ENCODE data around the gene LHFPL3. TPM values are rescaled to one million over a fixed set of nuclear protein-coding genes. Genes with fewer than 3 reads are reported as not detected.
"Not testable (repeated sequence)": the region's sequence is repeated elsewhere in the genome, so short reads cannot be mapped to it uniquely, and the experiment has no call there.

Gene LHFPL3
- total RNA-seq, 1 experiment from 2014 or later: not detected

GRCh38 chr7:104551226-104551625, 222.8 kb downstream of the LHFPL3 start:
- CTCF ChIA-PET: no interaction called here

GRCh38 chr7:104552102-104552501, 223.7 kb downstream of the LHFPL3 start:
- BruUV-seq (replicated peaks): no TSS peak
- Histone ChIP-seq H3K27ac (no peak overlapping the region), H4K20me1 (ENCODE audit: insufficient read depth) (no peaks in the 10 kb centered on the region), H3K4me1 (replicated peaks; ENCODE audit: insufficient read depth) (no peaks in the 10 kb centered on the region), H3K79me2 (ENCODE audit: low read depth) (no peaks in the 10 kb centered on the region), H3K4me2 (no peak overlapping the region), H2AFZ (no peak overlapping the region), H3K27me3 (ENCODE audit: insufficient read depth, low read depth) (no peaks in the 10 kb centered on the region), H3K9me3 (ENCODE audit: insufficient read depth, low read depth) (no peaks in the 10 kb centered on the region), H3K4me3 (no peak overlapping the region), H3F3A (ENCODE audit: insufficient read depth, low read depth) (no peaks in the 10 kb centered on the region), H3K9me2 (ENCODE audit: insufficient read depth) (no peaks in the 10 kb centered on the region), H3K36me3 (ENCODE audit: low read depth) (no peaks in the 10 kb centered on the region)
- peak in 1 of 2 experiments; percentile 35 for DNase-seq
- CTCF ChIA-PET: no interaction called here
- no peak for TF ChIP-seq CTCF (conservative IDR thresholded peaks at IDR 0.05)
- TF ChIP-seq EZH2 (IDR thresholded peaks at IDR 0.05; ENCODE audit: low read depth): no peak
- intact Hi-C loops (cut with micrococcal nuclease; ENCODE audit: unreplicated experiment): no loop called here
- POLR2A ChIA-PET (ENCODE audit: unreplicated experiment): no interaction called here

More at GRCh38 chr7:104551226-104551625, 222.8 kb downstream of the LHFPL3 start:
- BruUV-seq (replicated peaks): no TSS peak
- intact Hi-C loops (cut with micrococcal nuclease; ENCODE audit: unreplicated experiment): no loop called here
- no peaks in the 10 kb centered on the region for H3K79me2 ChIP-seq (ENCODE audit: low read depth)
- H3K27ac ChIP-seq: no peak overlapping the region
- no peak overlapping the region for H3K4me3 ChIP-seq
- no peaks in the 10 kb centered on the region for H3K9me2 ChIP-seq (ENCODE audit: insufficient read depth)
- DNase-seq: no peak
- no peaks in the 10 kb centered on the region for H3K36me3 ChIP-seq (ENCODE audit: low read depth)
- POLR2A ChIA-PET (ENCODE audit: unreplicated experiment): no interaction called here
- no peak overlapping the region for H2AFZ ChIP-seq
- no peaks in the 10 kb centered on the region for H3F3A ChIP-seq (ENCODE audit: insufficient read depth, low read depth)
- H3K4me1 ChIP-seq (replicated peaks; ENCODE audit: insufficient read depth): no peaks in the 10 kb centered on the region
- no peak overlapping the region for H3K4me2 ChIP-seq
- no peaks in the 10 kb centered on the region for H4K20me1 ChIP-seq (ENCODE audit: insufficient read depth)
- no peaks in the 10 kb centered on the region for H3K9me3 ChIP-seq (ENCODE audit: insufficient read depth, low read depth)
- TF ChIP-seq CTCF (conservative IDR thresholded peaks at IDR 0.05) (no peak), EZH2 (IDR thresholded peaks at IDR 0.05; ENCODE audit: low read depth) (no peak)
- H3K27me3 ChIP-seq (ENCODE audit: insufficient read depth, low read depth): no peaks in the 10 kb centered on the region

GRCh38 chr7:104553074-104553473, 224.7 kb downstream of the LHFPL3 start:
- CTCF ChIA-PET: no interaction called here
- Histone ChIP-seq H3K79me2 (ENCODE audit: low read depth) (no peaks in the 10 kb centered on the region), H3K27me3 (ENCODE audit: insufficient read depth, low read depth) (no peaks in the 10 kb centered on the region), H3K9me2 (ENCODE audit: insufficient read depth) (no peaks in the 10 kb centered on the region), H2AFZ (no peak overlapping the region), H3K27ac (no peak overlapping the region), H3K36me3 (ENCODE audit: low read depth) (no peaks in the 10 kb centered on the region), H3K4me1 (replicated peaks; ENCODE audit: insufficient read depth) (no peaks in the 10 kb centered on the region), H3K4me3 (no peak overlapping the region), H3K9me3 (ENCODE audit: insufficient read depth, low read depth) (no peaks in the 10 kb centered on the region), H4K20me1 (ENCODE audit: insufficient read depth) (no peaks in the 10 kb centered on the region), H3F3A (ENCODE audit: insufficient read depth, low read depth) (no peaks in the 10 kb centered on the region), H3K4me2 (no peak overlapping the region)
- intact Hi-C loops (cut with micrococcal nuclease; ENCODE audit: unreplicated experiment): no loop called here
- BruUV-seq (replicated peaks): no TSS peak
- TF ChIP-seq CTCF (conservative IDR thresholded peaks at IDR 0.05): no peak
- no peak for TF ChIP-seq EZH2 (IDR thresholded peaks at IDR 0.05; ENCODE audit: low read depth)
- no peak for DNase-seq
- POLR2A ChIA-PET (ENCODE audit: unreplicated experiment): no interaction called here

GRCh38 chr7:104563350-104563901, 235.0 kb downstream of the LHFPL3 start:
- POLR2A ChIA-PET (ENCODE audit: unreplicated experiment); intact Hi-C loops (cut with micrococcal nuclease; ENCODE audit: unreplicated experiment); H3K79me2 ChIP-seq (ENCODE audit: low read depth); H3K9me2 ChIP-seq (ENCODE audit: insufficient read depth); H3K4me1 ChIP-seq (replicated peaks; ENCODE audit: insufficient read depth); H3K27ac ChIP-seq; H3K36me3 ChIP-seq (ENCODE audit: low read depth); CTCF ChIA-PET; H3K27me3 ChIP-seq (ENCODE audit: insufficient read depth, low read depth); H4K20me1 ChIP-seq (ENCODE audit: insufficient read depth); H3F3A ChIP-seq (ENCODE audit: insufficient read depth, low read depth); BruUV-seq (replicated peaks); H3K9me3 ChIP-seq (ENCODE audit: insufficient read depth, low read depth): not testable (repeated sequence)
- peak overlapping the region; percentile 45; the same call in 1 of the 2 replicates for H3K4me3 ChIP-seq
- H3K4me2 ChIP-seq: peak overlapping the region; percentile 55
- H2AFZ ChIP-seq: peak overlapping the region; percentile 58
- DNase-seq: peak in 1 of 2 experiments; percentile 1
